ENCODE data around the gene NELL1.

- TF ChIP-seq CTCF (IDR thresholded peaks at IDR 0.05), result no peak
- no peak for TF ChIP-seq POLR2A (IDR thresholded peaks at IDR 0.05)
These were observed 757.5 kb downstream of the NELL1 start for GRCh38 chr11:21426931-21427330.
